Gastroesophageal sphincter (tissue), 2 donors: ENCODE measurements around the gene KIF17.

Experiments used
- POLR2A ChIP-seq, 2 donors: fragments of 450-650 bp; IDR thresholded peaks; one replicate each; pipeline ENCODE4 v1.6.1; 2017; ENCODE audit warnings: antibody characterized with exemption in 2 of 2, mild to moderate bottlenecking in 2 of 2, moderate library complexity in 1 of 2
- POLR2AphosphoS5 ChIP-seq: sonication (generic); formaldehyde crosslinking; IDR thresholded peaks from one replicate; pipeline ENCODE4 v1.6.1; 2017; ENCODE audit warnings: antibody characterized with exemption

- no peak for TF ChIP-seq POLR2A (IDR thresholded peaks at IDR 0.05)
- no peak for TF ChIP-seq POLR2AphosphoS5
These were observed 17.1 kb downstream of the KIF17 start for GRCh38 chr1:20700636-20701215.
